Activated CD4-positive, CD25-positive, alpha-beta regulatory T cell treated with anti-CD3 and anti-CD28 coated beads, Interleukin-2, amount 50 U/mL, for 72 hours (primary cell): ENCODE results near the gene FADS6.

Experiments used
- DNase-seq: peaks from one replicate; pipeline ENCODE4 v3.0.0; 2021

Gene FADS6

GRCh38 chr17:74851612-74852236 is 41.7 kb downstream of the FADS6 start:
- no peak for DNase-seq

- no peak for DNase-seq
Observed at GRCh38 chr17:74850914-74851313, 42.5 kb downstream of the FADS6 start.

GRCh38 chr17:74850310-74850709 is 43.1 kb downstream of the FADS6 start:
- no peak for DNase-seq

GRCh38 chr17:74848656-74849399 is 44.6 kb downstream of the FADS6 start:
- DNase-seq = no peak

- no peak for DNase-seq
Observed at GRCh38 chr17:74846621-74847020, 46.8 kb downstream of the FADS6 start.

GRCh38 chr17:74843352-74843627 is 50.1 kb downstream of the FADS6 start:
- DNase-seq = no peak

GRCh38 chr17:74842599-74843351 is 50.7 kb downstream of the FADS6 start:
- DNase-seq = no peak

- DNase-seq = no peak
Observed at GRCh38 chr17:74842146-74842598, 51.3 kb downstream of the FADS6 start.

- DNase-seq = no peak
Observed at GRCh38 chr17:74840989-74841666, 52.3 kb downstream of the FADS6 start.

- no peak for DNase-seq
Observed at GRCh38 chr17:74839990-74840852, 53.2 kb downstream of the FADS6 start.

- no peak for DNase-seq
Observed at GRCh38 chr17:74838274-74838673, 55.2 kb downstream of the FADS6 start.

GRCh38 chr17:74836691-74837467 is 56.6 kb downstream of the FADS6 start:
- no peak for DNase-seq

- no peak for DNase-seq
Observed at GRCh38 chr17:74836191-74836590, 57.2 kb downstream of the FADS6 start.

- no peak for DNase-seq
Observed at GRCh38 chr17:74833501-74834377, 59.7 kb downstream of the FADS6 start.

GRCh38 chr17:74832421-74832820 is 61.0 kb downstream of the FADS6 start:
- no peak for DNase-seq

GRCh38 chr17:74831444-74832146 is 61.8 kb downstream of the FADS6 start:
- DNase-seq = no peak

GRCh38 chr17:74830861-74831260 is 62.6 kb downstream of the FADS6 start:
- no peak for DNase-seq

- DNase-seq = no peak
Observed at GRCh38 chr17:74827800-74828199, 65.6 kb downstream of the FADS6 start.
